ENCODE measurements around the gene AKAP5. TPM values are rescaled to one million over a fixed set of nuclear protein-coding genes. Genes with fewer than 3 reads are reported as not detected.

The AKAP5 gene
- total and polyA plus RNA-seq, 2 of the 13 experiments (the other 11 are each of a cell fraction or from before 2014, with no cell fraction given), result 0.18 to 1.5 TPM

GRCh38 chr14:64463195-64463594 is 2.1 kb upstream of the AKAP5 start:
- no peak overlapping the region for H3K27ac ChIP-seq (ENCODE audit: extremely low read length, insufficient read depth, low read length)
- ChIA-PET CTCF (ENCODE audit: low intra/inter-chr PET ratio, low total read pairs) (no interaction called here), POLR2A (no interaction called here)
- in situ Hi-C loops (cut with HindIII; ENCODE audit: extremely low pct_ligation_motif_present, low pct_unique_long_range_greater_than_20kb), result no loop called here
- ATAC-seq (no peak), FAIRE-seq (no peak), DNase-seq (ENCODE audit: low spot score) (no peak)
- H3K36me3 ChIP-seq (replicated peaks in 1 of 2; ENCODE audit: control insufficient read depth in 1 of 2, insufficient read depth in 2 of 2, low read length in 2 of 2), result peaks cover 0 to 14% of the 10 kb centered on the region in 2 experiments; a peak in 4 of 5 replicates
- H3K27me3 ChIP-seq (ENCODE audit: control insufficient read depth in 1 of 2, insufficient read depth in 2 of 2, low read length in 2 of 2), result no peaks in the 10 kb centered on the region
- H3K9me3 ChIP-seq (ENCODE audit: low read length), result no peaks in the 10 kb centered on the region
- H3K4me1 ChIP-seq (ENCODE audit: insufficient read depth, low read length), result peaks cover 28% of the 10 kb centered on the region
- intact Hi-C loops (cut with micrococcal nuclease; ENCODE audit: unreplicated experiment), result no loop called here
- H3K4me2 ChIP-seq (ENCODE audit: low read depth, low read length), result no peak overlapping the region
- no peak overlapping the region for H2AFZ ChIP-seq (ENCODE audit: low read length)
- H3K4me3 ChIP-seq (replicated peaks in 1 of 3; ENCODE audit: insufficient read depth in 1 of 3, low read depth in 2 of 3, low read length in 3 of 3), result no peak overlapping the region
- H3K79me2 ChIP-seq (ENCODE audit: insufficient read depth, low read length), result no peaks in the 10 kb centered on the region
- H3K9ac ChIP-seq (ENCODE audit: insufficient read depth, low read depth, low read length), result no peak overlapping the region
- TF ChIP-seq DRAP1 (CRISPR knock-in tag; IDR thresholded peaks at IDR 0.05), result no peak
- no peak for TF ChIP-seq NR2F2 (IDR thresholded peaks at IDR 0.05; ENCODE audit: borderline replicate concordance, low read depth)
- no peak for TF ChIP-seq ZFP37 (CRISPR knock-in tag; IDR thresholded peaks at IDR 0.05; ENCODE audit: borderline replicate concordance)
- TF ChIP-seq LBX2 (CRISPR knock-in tag; IDR thresholded peaks at IDR 0.05; ENCODE audit: borderline replicate concordance), result no peak
- no peak for TF ChIP-seq FOXA1 (IDR thresholded peaks at IDR 0.05)
- no peak for TF ChIP-seq FOXA1 (CRISPR knock-in tag; IDR thresholded peaks at IDR 0.05)
- TF ChIP-seq ZNF609 (CRISPR knock-in tag; IDR thresholded peaks at IDR 0.05; ENCODE audit: borderline replicate concordance), result no peak
- no peaks in the 10 kb centered on the region for H4K20me1 ChIP-seq (ENCODE audit: insufficient read depth, low read length)
- no TSS peak for BruUV-seq (replicated peaks)
- 90% methylated on average over 2 of the region's 2 CpGs for WGBS (ENCODE audit: low lambda C conversion rate)

All from HepG2 (cell line).